SJSA1 (cell line): ENCODE results near the gene PSMD10. TPM values are rescaled to one million over a fixed set of nuclear protein-coding genes. Genes with fewer than 3 reads are reported as not detected.

Source experiments
- DNase-seq, 2 experiments: peaks; one replicate each; pipeline ENCODE4 v3.0.0-alpha.2; 2015 to 2020; ENCODE audit warnings: low spot score in 2 of 2, low read depth in 1 of 2
- H3K27ac ChIP-seq: fragments of 250-450 bp; sonication (Bioruptor Pico); 2 replicates; pipeline ENCODE4 v1.5.1; 2020; ENCODE audit warnings: mild to moderate bottlenecking, moderate library complexity
- H3K27me3 ChIP-seq: fragments of 250-450 bp; sonication (Bioruptor Pico); replicated peaks from 2 replicates; pipeline ENCODE4 v1.5.1; 2020; ENCODE audit warnings: mild to moderate bottlenecking, moderate library complexity
- H3K36me3 ChIP-seq: fragments of 250-450 bp; sonication (Bioruptor Pico); 2 replicates; pipeline ENCODE4 v1.5.1; 2020; ENCODE audit warnings: mild to moderate bottlenecking
- H3K4me1 ChIP-seq: fragments of 250-450 bp; sonication (Bioruptor Pico); replicated peaks from 2 replicates; pipeline ENCODE4 v1.6.1; 2021; ENCODE audit warnings: mild to moderate bottlenecking
- H3K4me3 ChIP-seq: fragments of 250-450 bp; sonication (Bioruptor Pico); 2 replicates; pipeline ENCODE4 v1.5.1; 2020; ENCODE audit warnings: mild to moderate bottlenecking
- H3K9me3 ChIP-seq: fragments of 250-450 bp; sonication (Bioruptor Pico); replicated peaks from 2 replicates; pipeline ENCODE4 v1.5.1; 2020; ENCODE audit warnings: mild to moderate bottlenecking
- total RNA-seq: library from RNA; depleted of rRNA; stranded (reverse); fragments of >200 nt; shearing (Covaris generic); gene quantifications from 2 replicates; pipeline ENCODE4 v1.2.3, GENCODE V29; 2014; rRNA removed

Gene PSMD10
- total RNA-seq, 1 experiment from 2014 or later = 110 TPM

GRCh38 chrX:108055546-108055945, 35.8 kb downstream of the PSMD10 start:
- Histone ChIP-seq H3K4me1 (no peaks in the 10 kb centered on the region), H3K27ac (no peak overlapping the region), H3K9me3 (no peaks in the 10 kb centered on the region), H3K4me3 (no peak overlapping the region), H3K36me3 (no peaks in the 10 kb centered on the region), H3K27me3 (no peaks in the 10 kb centered on the region)
- DNase-seq = no peak

DNA sequence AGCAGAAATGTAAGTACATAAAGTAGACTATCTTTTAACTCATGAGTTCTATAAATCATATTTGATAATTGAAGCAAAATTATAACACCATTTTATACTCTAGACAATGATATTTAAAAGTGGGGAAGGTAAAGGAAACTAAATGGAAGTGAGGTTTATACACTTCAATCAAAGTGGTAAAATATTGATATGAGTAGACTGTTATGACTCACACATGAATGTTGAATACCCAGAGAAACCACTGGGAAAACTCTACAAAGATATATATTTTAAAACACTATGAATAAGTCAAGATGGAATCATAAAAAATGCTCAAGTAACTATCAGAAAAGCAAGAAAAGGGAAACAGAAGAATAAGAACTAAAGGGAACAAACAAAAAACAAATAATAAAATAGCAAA, 38.1 kb downstream of the PSMD10 start:
- Histone ChIP-seq H3K4me1 (no peaks in the 10 kb centered on the region), H3K27ac (no peak overlapping the region), H3K36me3 (no peaks in the 10 kb centered on the region), H3K27me3 (no peaks in the 10 kb centered on the region), H3K4me3 (no peak overlapping the region), H3K9me3 (no peaks in the 10 kb centered on the region)
- no peak for DNase-seq

DNA sequence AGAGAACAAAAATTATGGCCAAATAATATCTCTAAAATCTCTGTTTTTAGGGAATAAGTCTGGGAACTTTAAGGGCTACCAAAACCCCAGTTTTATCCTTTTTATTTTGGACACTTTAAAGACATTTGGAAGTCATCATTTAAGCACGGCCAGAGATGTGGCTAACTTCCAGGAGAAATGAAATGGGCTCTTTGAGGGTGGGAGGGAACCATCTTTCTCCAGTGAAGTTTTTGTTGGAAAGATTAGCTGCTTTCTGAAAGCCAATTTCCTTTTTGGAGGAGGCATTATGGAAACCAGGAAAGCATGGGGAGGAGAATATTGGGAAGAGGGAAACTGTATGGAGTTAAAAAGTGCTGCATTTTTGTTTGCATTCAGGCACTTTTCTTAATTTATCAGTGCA, 41.7 kb downstream of the PSMD10 start:
- H3K4me3 ChIP-seq = no peak overlapping the region
- H3K9me3 ChIP-seq = no peaks in the 10 kb centered on the region
- DNase-seq = no peak
- no peaks in the 10 kb centered on the region for H3K27me3 ChIP-seq
- H3K27ac ChIP-seq = no peak overlapping the region
- H3K36me3 ChIP-seq = no peaks in the 10 kb centered on the region
- no peaks in the 10 kb centered on the region for H3K4me1 ChIP-seq

- H3K36me3 ChIP-seq = no peaks in the 10 kb centered on the region
- no peak within 1 kb of the TSS for H3K27ac ChIP-seq
- no peaks in the 10 kb centered on the region for H3K9me3 ChIP-seq
- DNase-seq = no peak
- H3K4me3 ChIP-seq = no peak within 1 kb of the TSS
- H3K4me1 ChIP-seq = no peaks in the 10 kb centered on the region
- no peaks in the 10 kb centered on the region for H3K27me3 ChIP-seq
Observed at GRCh38 chrX:108044554-108045256, 46.6 kb downstream of the PSMD10 start, which contains the start of gene VSIG1. VSIG1 (plus strand) TSS chrX:108045065; CDS start chrX:108045131, 66 bp downstream.

GRCh38 chrX:108036298-108036973, 54.9 kb downstream of the PSMD10 start:
- peak; percentile 56 to 70 for DNase-seq
- Histone ChIP-seq H3K9me3 (no peaks in the 10 kb centered on the region), H3K27ac (peak overlapping the region; percentile 81)

DNA sequence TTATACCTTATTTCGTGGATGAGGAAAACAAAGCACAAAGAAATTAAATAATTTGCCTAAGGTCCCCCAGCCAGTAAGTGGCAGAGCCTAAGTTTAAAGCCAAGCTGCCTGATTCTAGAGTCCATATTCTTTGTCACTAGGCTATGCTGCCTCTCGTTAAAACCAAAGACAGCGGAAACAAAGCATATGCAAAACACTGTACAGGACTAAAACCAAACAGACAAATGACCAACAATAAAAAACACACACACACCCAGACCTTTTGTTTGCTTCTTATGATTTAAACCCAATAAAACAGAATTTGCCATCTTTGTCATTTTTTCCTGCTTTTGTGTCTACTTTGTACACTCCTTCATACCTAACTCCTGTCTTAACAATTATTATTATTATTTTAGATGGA, 56.6 kb downstream of the PSMD10 start:
- no peak overlapping the region for H3K4me3 ChIP-seq
- no peaks in the 10 kb centered on the region for H3K9me3 ChIP-seq
- peaks cover 27% of the 10 kb centered on the region for H3K4me1 ChIP-seq
- no peaks in the 10 kb centered on the region for H3K27me3 ChIP-seq
- H3K27ac ChIP-seq = no peak overlapping the region
- H3K36me3 ChIP-seq = no peaks in the 10 kb centered on the region
- no peak for DNase-seq

More at GRCh38 chrX:108036298-108036973, 54.9 kb downstream of the PSMD10 start:
- no peaks in the 10 kb centered on the region for H3K36me3 ChIP-seq
- no peaks in the 10 kb centered on the region for H3K27me3 ChIP-seq
- no peak overlapping the region for H3K4me3 ChIP-seq
- H3K4me1 ChIP-seq = peaks cover 27% of the 10 kb centered on the region

Other genes with a start within 250 kb of the PSMD10 start
- gene TEX13B, start 109.2 kb downstream of the PSMD10 start, total RNA-seq = not detected in 2 replicates
- 0.22 and 0.37 TPM in 2 replicates for gene VSIG1, start 46.5 kb downstream of the PSMD10 start, total RNA-seq
- 16.6 and 17.0 TPM in 2 replicates for gene ATG4A, start 236 bp upstream of the PSMD10 start, total RNA-seq